SKM-1 (cell line): ENCODE data around the gene SDK2.

Experiments
- DNase-seq: peaks from one replicate; lab custom pipeline; 2025; ENCODE audit not compliant: unreplicated experiment; lab: John Stamatoyannopoulos, UW

SDK2 gene

GRCh38 chr17:73541561-73541981, 102.7 kb downstream of the SDK2 start:
- no peak for DNase-seq

- DNase-seq: no peak
These were observed 103.1 kb downstream of the SDK2 start for GRCh38 chr17:73541111-73541510.

- DNase-seq: no peak
These were observed 105.1 kb downstream of the SDK2 start for GRCh38 chr17:73539166-73539565.

GRCh38 chr17:73538445-73538844, 105.8 kb downstream of the SDK2 start:
- DNase-seq: no peak

GRCh38 chr17:73536700-73537605, 107.3 kb downstream of the SDK2 start:
- no peak for DNase-seq

GRCh38 chr17:73535746-73536145, 108.5 kb downstream of the SDK2 start:
- no peak for DNase-seq

GRCh38 chr17:73534209-73534909, 109.9 kb downstream of the SDK2 start:
- DNase-seq: no peak

GRCh38 chr17:73533781-73534180, 110.5 kb downstream of the SDK2 start:
- no peak for DNase-seq

- no peak for DNase-seq
These were observed 111.1 kb downstream of the SDK2 start for GRCh38 chr17:73533127-73533526.

GRCh38 chr17:73532421-73532901, 111.8 kb downstream of the SDK2 start:
- DNase-seq: no peak

- DNase-seq: no peak
These were observed 113.1 kb downstream of the SDK2 start for GRCh38 chr17:73531158-73531557.

GRCh38 chr17:73528679-73529078, 115.6 kb downstream of the SDK2 start:
- DNase-seq: no peak

GRCh38 chr17:73526952-73527351, 117.3 kb downstream of the SDK2 start:
- no peak for DNase-seq

GRCh38 chr17:73524941-73525679, 119.1 kb downstream of the SDK2 start:
- DNase-seq: no peak

- DNase-seq: no peak
These were observed 121.5 kb downstream of the SDK2 start for GRCh38 chr17:73522696-73523095.

GRCh38 chr17:73522107-73522506, 122.1 kb downstream of the SDK2 start:
- no peak for DNase-seq

GRCh38 chr17:73521376-73521775, 122.9 kb downstream of the SDK2 start:
- DNase-seq: no peak

GRCh38 chr17:73520369-73520761, 123.9 kb downstream of the SDK2 start:
- no peak for DNase-seq

GRCh38 chr17:73519714-73520368, 124.4 kb downstream of the SDK2 start:
- no peak for DNase-seq

GRCh38 chr17:73519011-73519410, 125.2 kb downstream of the SDK2 start:
- DNase-seq: no peak

GRCh38 chr17:73516431-73516830, 127.8 kb downstream of the SDK2 start:
- no peak for DNase-seq
